Activated CD4-positive, alpha-beta T cell treated with anti-CD3 and anti-CD28 coated beads, Interleukin-10, Interleukin-2, amounts not matched to agents 100 ng/mL and 50 ng/mL, durations not matched to agents 16 hours and 8 hours (primary cell): ENCODE results near the gene ARL8B.
A peak's percentile ranks its signal among the peaks of the same experiment; 100 is the strongest.
"Not testable (repeated sequence)": the region's sequence is repeated elsewhere in the genome, so short reads cannot be mapped to it uniquely, and the experiment has no call there.

Source experiments
- DNase-seq: peaks from one replicate; pipeline ENCODE4 v3.0.0-alpha.2; 2020

ARL8B gene

DNA sequence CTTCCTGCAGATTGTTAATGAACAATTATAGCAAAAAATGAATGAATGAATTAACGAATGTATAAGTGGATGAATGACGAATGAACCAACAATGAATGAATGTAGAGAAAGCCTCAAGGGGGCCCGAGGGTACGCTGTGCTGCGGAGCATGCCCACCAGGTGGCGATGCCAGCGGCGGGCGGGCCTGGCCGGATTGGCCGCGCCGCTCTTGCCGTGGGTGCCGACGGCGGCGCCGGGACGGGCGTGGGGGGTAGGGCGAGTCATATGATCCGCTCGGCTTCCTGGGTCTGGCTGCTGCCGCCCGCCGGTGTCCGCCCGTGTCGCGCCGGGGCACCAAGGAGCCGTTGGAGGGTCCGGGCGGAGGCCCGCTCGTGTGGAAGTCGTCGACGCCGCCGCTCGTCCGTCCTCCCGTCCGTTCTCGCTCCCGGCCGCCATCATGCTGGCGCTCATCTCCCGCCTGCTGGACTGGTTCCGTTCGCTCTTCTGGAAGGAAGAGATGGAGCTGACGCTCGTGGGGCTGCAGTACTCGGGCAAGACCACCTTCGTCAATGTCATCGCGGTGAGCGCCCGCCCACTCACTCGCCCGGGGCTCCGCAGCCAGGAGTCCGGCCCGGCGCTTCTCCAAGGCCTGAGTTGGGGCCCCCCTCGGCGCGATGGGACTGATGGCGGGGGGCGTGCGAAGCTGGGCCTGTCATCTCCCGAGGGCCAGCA lies at the start of gene ARL8B:
TSS of gene ARL8B (plus strand) at position 263 of the 711 bp plus-strand sequence. CDS start at position 437, 174 bp downstream.
- DNase-seq: peak; percentile 95

GRCh38 chr3:5073374-5074085 lies 48.6 kb upstream of the ARL8B start:
- no peak for DNase-seq

GRCh38 chr3:5078151-5078550 lies 43.9 kb upstream of the ARL8B start:
- no peak for DNase-seq

DNA sequence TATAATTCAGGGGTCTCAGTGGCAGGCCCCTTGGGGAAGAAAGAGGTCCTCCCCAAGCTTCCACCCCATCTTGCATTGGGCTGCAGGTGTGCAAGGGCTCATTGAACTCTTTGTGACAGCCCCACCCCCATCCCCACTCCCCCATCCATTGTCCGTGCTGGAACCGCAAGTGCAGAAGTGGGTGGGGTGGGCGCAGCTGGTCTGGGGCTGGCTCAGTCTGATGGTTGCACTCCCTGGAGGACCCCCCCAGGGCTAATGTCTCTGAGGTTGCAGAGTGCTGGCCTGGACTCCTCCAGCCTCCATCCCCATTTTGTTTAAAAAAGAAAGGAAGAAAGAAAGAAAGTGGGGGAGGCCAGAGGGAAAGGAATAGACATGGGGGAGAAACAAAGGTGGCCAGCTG lies 42.3 kb upstream of the ARL8B start:
- DNase-seq: no peak

GRCh38 chr3:5080779-5081550 lies 41.1 kb upstream of the ARL8B start:
- DNase-seq: no peak

GRCh38 chr3:5081973-5082788 lies 39.9 kb upstream of the ARL8B start:
- not testable (repeated sequence) for DNase-seq

DNA sequence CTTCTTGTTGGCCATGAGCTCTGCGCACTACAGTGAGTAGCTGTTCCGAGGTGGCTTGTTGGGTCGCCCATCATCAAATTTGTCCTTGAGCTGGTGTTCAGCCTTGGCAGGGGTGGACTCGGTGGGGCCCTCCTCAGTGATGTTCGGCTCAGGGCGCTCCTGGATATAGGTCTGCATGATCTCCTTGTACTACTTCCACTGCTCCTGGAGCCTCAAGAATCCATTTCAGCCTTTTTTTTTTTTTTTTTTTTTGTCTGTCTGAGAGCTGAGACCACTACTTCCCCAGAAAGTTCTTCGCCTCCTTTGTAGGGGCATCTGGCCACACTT lies 39.3 kb upstream of the ARL8B start:
- no peak for DNase-seq

DNA sequence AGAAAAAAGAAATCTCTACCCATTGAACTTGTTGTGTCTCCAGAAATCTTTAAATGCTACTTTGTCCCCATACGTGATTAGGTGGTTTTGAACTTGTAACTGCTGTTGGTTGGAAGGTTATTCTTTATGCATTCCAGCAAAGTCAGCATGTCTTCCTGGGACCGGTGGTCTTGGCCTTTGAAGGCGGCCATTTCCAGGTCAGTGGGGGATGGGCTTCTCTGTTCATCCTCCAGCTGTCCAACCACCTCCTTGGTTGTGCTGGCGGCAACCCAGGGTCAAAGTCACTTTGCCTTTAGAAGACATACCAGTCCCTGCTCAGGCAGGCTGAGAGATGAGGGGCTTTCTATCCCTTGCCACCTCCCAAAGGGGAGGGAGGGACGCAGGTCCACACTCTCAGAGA lies 37.9 kb upstream of the ARL8B start:
- no peak for DNase-seq

- DNase-seq: no peak
These were observed 35.4 kb upstream of the ARL8B start for GRCh38 chr3:5086708-5087107.

DNA sequence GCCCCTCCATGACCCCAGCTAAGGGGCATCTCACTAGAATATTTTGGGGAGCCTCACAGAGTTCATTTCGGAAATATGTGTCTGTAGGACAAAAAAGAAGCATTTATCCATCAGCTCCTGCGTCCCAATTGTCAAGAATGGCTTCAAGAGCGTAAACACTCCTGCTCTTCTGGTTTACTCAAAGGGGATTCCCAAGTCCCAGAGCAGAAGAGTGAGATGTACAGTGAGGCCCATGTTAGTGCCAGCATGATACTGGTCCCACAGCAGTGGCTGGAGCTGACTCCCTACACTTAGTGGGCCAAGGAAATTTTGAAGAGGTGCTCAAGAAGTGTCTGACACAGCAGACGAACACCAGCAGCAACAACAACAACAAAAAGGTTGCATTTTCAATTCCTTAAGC lies 34.9 kb upstream of the ARL8B start:
- DNase-seq: no peak

GRCh38 chr3:5090197-5090596 lies 31.9 kb upstream of the ARL8B start:
- DNase-seq: no peak

DNA sequence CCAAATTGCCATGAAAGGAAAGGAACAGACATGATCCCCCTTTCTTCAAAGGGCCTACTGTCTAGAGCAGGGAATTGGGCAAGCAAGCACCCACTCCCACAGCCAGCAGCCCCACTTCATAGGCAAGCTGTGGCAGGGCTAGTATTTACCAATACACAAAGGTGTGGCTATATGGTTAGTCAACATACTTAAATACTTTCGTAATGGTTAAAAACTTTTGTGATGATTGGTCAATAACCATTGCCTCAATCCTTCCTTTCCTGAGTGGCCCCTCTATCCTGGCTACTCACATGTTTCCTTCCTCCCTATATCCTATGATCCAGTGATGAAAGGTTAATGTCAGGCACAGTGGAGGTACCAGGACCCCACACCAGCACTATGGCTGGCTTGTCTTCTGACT lies 30.1 kb upstream of the ARL8B start:
- no peak for DNase-seq

DNA sequence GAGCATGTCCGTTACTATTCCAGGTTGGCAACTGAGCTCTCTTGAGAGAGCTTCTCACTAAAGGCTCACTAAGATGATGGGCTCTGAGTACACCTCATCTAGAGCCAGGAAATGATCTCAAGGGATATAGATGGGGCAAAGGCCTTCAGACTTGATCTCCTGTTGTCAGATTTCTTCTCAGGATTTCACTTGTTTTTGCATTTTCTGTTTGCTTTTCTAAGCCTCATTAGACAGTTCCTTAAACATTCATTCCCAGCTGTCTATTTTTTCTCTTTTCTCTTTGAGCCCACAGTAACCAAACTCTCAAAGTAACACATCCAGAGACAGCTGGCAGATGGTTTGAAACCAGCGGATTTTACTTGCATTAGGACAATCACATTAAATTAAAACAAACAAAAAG lies 28.4 kb upstream of the ARL8B start:
- no peak for DNase-seq

DNA sequence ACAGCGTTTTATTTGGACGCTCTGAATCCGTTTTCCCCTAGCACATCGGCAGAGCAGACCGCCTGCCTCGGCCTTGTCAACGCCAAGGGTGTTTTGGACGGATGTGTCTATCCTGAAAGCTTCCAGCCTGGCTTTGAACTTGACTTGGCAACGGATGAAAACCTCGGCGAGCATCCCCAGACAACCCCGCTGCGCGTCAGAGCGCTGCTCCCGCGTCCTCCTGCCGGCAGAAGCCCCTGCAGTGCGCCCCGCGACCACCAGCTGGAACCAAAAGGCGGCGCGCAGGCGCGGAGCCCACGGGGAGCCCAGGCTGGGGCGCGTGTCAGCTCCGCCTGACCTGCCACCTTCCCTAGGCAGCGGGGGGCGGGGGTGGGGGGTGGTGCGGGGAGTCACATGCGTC lies 26.2 kb upstream of the ARL8B start:
- DNase-seq: no peak

GRCh38 chr3:5096336-5097008 lies 25.6 kb upstream of the ARL8B start:
- no peak for DNase-seq

GRCh38 chr3:5098346-5098745 lies 23.7 kb upstream of the ARL8B start:
- no peak for DNase-seq

DNA sequence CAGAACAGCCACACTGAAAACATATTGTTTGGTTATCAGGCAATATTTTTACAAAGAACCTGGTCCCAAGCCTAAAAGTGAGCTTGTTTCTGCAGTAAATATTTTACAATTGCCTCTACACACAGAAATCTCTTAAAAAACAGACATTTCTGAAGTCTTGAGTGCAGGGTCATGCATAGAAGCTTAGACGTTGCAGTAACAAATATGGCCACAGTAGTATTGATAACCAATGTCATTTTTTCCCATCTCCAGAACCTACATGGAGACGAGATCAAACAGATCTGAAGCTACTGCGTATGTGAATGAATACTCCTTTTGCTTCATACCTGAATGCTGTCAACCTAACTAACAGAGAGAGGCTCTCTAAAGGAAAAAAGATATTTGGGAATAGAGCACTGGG lies 19.6 kb upstream of the ARL8B start:
- DNase-seq: no peak

DNA sequence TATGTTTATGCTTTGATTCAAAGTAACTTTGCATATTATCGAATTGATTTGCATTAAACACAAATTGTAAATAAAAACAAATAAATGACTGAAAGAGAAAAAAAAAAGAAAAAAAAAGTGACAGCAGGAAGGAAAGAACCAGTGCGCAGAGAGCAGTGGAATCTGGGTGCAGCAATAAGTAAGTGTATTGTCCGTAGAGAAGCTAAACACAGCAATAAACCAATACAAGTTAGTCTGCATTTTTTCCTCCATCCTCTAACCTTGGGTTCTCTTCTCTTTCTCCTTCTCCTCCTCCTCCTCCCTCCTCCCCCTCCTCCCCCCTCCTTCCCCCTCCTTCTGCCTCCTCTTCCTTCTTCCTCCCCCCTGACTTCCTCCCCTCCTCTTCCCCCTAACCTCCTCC lies 18.3 kb upstream of the ARL8B start:
- DNase-seq: no peak

GRCh38 chr3:5105050-5105449 lies 17.0 kb upstream of the ARL8B start:
- no peak for DNase-seq

- DNase-seq: not testable (repeated sequence)
These were observed 15.7 kb upstream of the ARL8B start for GRCh38 chr3:5106371-5106770.

- DNase-seq: not testable (repeated sequence)
These were observed 15.2 kb upstream of the ARL8B start for GRCh38 chr3:5106933-5107334.

GRCh38 chr3:5110337-5110736 lies 11.8 kb upstream of the ARL8B start:
- DNase-seq: no peak

- peak; percentile 16 for DNase-seq
These were observed 10.0 kb upstream of the ARL8B start for GRCh38 chr3:5112043-5112442.
